NCI-H1417 (cell line): ENCODE results near the gene MRPS35.

Experiments
- DNase-seq, 3 experiments: peaks; one replicate each; lab custom pipeline; 2025; lab: John Stamatoyannopoulos, UW

The MRPS35 gene

GRCh38 chr12:27710592-27711316 lies at the start of gene MRPS35:
Gene MRPS35 (plus strand): TSS chr12:27710832. CDS start chr12:27710844, 12 bp downstream.
- peak; percentile 86 to 95 (median 94) for DNase-seq

DNA sequence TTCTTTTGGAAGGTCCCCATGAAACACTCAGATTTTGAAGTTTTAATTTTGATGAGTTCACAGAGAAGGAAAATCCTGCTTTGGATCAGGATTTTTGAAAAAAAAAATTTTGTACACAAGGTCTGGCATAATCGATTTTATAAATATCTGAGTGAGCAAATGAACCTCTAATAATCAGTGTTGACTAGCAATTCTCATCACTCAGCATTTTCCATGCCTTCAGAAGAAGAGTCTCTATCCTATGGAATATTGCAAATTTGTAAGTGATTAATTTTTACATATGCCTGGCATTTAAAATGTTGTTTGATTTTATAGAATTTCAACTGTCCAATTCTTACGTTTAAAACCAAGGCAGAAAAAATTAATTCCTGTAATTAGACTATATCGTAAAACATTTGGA lies 44.9 kb upstream of the MRPS35 start:
- no peak for DNase-seq

DNA sequence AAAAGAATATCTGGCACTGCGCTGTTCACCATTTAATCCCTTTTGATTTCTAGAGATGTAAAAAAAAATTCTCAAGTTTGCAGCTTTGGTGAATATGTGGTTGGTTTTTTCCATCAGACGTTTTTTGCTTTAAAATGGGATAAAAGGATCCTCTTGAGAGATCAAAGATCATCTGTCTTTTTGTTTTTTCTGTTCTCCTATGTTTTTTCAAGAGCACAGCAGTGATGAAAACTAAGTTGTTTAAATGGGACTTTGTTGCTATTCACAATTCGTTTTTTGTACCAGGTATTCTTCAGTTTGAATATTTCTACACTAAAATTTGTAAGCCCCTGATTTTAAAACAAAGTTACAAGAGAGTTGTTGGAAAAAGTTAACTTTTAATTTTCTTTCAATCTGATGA lies 44.1 kb upstream of the MRPS35 start:
- DNase-seq, result no peak

GRCh38 chr12:27667540-27667939 lies 43.1 kb upstream of the MRPS35 start:
- no peak for DNase-seq

- DNase-seq, result no peak
Measured at GRCh38 chr12:27672051-27672450, 38.6 kb upstream of the MRPS35 start.

GRCh38 chr12:27672643-27673042 lies 38.0 kb upstream of the MRPS35 start:
- no peak for DNase-seq

GRCh38 chr12:27673101-27673718 lies 37.4 kb upstream of the MRPS35 start:
- DNase-seq, result no peak

- peak in 1 of 3 experiments; percentile 28 for DNase-seq
Measured at GRCh38 chr12:27674989-27675388, 35.6 kb upstream of the MRPS35 start.

DNA sequence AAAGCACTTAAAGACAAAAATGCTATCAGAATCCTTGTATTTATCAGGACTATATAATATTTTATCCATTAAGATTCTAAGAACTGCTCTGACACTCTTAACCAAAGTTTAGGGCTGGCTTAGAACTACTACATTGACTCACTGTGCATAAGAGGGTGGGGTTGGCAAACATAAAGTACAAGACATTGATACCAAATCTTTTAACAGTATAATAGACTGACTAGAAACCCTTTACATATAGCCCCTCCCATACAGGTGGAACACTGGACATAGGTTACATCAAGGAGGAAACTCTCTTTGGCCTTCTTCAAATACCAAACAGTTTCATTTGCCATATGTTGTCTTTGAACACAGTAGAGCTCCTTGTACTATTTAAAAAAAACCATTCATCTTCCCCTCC lies 30.0 kb upstream of the MRPS35 start:
- DNase-seq, result no peak

DNA sequence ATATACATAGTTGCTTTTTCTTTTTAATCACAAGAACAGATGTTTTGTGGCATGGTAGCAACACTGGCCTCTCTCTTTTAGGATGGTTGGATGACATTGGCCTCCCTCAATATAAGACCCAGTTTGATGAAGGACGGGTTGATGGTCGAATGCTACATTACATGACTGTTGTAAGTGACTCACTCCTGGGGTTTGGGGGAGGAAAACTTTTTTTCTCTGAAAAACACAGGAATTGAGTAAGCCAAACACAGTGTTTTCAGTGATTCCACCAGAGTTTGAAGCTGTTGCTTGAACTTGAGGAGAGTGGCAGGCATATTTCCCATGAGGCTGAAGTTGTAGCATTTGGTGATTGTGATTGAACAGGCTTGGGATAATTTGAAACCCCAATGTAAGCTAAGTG lies 28.1 kb upstream of the MRPS35 start:
- no peak for DNase-seq

DNA sequence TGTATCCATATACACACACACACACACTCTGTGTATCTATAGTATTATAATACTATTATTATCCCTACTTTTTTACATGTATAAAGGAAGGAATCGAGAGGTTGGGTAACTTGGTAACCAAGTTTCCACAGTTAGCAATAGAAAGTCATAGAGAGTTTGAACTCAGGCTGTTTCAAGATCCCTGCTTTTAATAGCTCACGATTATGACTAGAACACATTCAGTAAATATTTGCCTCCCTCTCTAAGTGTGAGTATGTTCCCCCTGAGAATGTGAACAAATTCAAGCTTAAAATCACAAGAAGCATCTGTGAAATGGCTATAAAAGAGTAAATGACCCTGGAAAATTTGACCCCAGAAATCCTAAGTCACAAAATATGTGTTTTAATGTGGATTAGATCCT lies 25.4 kb upstream of the MRPS35 start:
- DNase-seq, result no peak

- no peak for DNase-seq
Measured at GRCh38 chr12:27686147-27686546, 24.5 kb upstream of the MRPS35 start.

DNA sequence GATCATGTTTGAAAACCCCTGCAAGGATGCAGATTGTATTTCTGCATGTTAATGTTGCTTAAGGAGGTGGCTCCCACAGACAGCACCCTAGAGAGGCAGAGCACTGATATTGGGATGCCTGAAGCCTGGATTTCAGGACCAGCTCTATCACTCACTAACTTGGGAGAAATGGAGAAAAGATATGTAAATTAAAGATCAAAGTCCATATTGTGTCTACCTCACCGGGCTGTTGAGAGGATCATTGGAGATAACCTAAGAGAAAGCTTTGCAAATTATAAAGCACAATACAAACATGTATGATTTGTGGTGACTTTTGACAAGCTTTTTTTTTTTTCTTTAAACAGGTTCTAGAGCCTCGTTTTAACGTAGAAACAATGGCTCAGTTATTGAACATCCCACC lies 22.0 kb upstream of the MRPS35 start:
- no peak for DNase-seq

DNA sequence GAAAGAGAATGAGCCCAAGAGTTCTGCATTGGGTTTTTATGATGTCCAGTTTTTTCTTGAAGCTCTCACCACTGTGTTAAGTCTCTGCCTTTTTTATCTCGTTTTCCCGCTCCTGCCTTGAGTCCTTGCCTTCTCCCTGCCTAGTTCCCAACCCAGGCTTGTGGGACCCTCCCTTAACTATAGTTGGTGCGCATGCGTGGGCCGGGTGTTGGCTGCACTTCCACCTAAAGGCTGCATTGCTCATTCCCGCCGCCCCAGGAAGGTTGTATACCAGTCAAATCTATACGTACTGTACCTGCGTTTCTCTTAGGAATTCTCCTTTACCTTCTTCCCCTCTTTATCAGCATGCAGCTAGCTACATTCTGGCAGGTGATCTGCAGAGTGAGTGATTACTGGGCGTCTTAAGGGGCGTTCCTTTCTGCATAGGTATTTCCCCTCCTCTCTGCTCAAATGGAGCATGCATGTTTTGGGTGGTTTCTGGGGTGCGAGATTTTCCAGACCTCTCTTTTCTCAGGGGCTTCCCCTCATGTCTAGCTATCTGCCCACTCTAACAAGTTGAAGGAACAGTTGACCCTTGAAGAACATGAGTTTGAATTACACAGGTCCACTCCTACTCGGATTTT lies 21.0 kb upstream of the MRPS35 start:
- no peak for DNase-seq

- DNase-seq, result no peak
Measured at GRCh38 chr12:27693403-27693802, 17.2 kb upstream of the MRPS35 start.

DNA sequence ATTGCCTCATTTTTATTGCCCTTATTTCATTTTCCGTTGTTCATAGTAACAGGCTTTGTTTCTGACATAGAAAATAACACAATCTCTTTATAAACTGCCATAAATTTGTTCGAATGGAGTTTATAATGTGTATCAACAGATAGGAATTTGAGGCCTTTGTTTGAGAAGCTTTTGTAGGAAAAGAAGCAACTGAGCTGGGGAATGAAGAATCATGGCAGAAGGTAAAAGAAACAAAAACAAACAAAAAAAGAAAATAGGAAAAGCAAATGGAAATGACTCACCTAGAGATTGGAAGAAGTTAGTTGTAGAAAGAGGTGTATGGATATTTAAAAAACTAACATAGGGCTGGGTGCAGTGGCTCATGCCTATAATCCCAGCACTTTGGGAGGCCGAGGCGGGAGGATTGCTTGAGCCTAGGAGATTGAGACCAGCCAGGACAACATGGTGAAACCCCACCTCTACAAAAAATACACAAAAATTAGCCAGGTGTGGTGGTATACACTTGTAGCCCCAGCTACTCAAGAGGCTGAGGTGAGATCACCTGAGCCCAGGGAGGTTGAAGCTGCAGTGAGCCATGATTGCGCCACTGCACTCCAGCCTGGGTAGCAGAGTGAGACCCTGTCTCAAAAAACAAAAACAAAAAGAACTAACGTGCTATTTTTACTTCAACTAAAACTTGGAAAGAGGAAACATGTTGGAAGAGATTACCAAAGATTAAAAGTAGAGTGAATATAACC lies 14.9 kb upstream of the MRPS35 start:
- DNase-seq, result no peak

DNA sequence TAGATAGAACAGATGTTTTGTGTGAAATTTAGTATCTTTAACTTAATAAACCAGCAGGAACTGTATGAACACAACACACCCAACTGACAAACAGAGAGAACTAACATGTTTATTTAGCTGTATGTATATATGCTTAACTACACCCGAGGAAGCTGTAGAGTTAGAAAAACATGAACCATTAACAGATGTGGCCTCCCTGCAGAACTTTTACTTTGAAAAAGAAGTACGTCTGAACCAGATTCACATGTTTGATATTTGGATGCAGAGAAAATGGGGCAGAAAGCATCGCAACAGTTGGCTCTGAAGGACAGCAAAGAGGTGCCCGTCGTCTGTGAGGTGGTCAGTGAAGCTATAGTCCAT lies 14.4 kb upstream of the MRPS35 start, which contains the start of gene REP15:
REP15 (plus strand) TSS at position 155 of the 360 bp plus-strand sequence; CDS start at position 271, 116 bp downstream.
- no peak for DNase-seq

GRCh38 chr12:27696864-27697564 lies 13.6 kb upstream of the MRPS35 start:
- no peak for DNase-seq

DNA sequence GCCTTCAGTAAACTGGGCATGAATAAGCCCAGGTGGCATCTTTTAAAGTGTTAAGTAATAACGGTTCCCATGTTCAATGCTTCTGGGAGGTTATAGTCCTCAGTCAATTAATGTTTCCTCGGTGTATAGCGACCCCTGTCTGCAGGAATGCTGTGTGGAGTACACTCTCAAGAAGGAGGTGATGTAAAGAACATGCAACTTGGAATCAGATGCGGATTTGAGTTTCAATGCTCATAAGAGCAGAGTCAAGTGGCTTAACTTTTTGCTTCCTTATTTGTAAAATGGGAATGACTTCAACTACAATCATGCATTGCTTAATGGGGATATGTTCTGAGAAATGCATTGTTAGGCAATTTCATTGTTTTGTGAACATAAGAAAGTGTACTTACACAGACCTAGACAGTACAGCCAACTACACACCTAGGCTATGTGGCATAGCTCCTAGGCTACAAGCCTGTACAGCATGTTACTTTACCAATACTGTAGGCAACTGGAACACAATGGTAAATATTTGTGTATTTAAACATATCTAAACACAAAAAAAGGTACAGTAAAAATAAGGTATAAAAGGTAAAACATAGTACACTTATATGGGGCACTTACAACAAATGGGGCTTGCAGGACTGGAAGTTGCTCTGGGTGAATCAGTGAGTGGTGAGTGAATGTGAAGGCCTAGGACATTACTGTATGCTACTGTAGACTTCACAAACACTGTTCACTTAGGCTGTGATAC lies 6.7 kb upstream of the MRPS35 start:
- peak; percentile 44 to 79 (median 61) for DNase-seq

DNA sequence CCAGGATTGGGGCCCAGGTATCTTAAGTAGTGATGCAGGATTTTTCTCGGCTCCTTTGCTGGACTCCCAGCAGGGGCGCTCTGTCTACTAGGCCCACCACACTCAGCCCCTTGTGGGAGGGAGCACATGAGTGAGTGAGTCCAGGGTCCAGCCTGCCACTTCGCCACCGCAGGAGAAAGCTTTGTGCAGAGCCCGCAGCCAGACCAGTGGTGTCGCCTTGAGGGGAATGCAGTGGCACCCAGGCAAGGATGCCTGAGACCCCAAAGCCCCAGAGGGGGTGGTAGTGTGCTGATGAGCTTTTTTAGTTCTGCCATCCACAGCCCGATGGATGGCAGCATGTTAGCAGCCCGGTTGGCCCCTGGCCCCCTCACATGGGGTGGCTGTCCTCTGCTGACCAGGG lies 5.4 kb upstream of the MRPS35 start:
- DNase-seq, result no peak

DNA sequence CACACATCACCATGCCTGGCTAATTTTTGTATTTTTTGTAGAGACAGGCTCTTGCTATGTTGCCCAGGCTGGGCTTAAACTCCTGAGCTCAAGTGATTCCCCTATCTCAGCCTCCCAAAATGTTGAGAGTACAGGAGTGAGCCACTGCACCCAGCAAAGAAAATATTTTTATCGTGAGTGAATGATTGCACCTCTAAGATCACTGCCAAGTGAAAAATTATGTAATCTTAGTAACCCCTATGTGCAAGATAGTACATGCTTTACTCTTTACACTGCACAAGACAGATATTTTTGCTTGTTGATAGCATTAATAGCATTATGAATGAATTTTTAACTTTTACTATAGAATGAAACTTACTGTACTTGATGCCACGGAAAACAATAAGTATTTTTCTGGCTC lies 3.4 kb upstream of the MRPS35 start:
- DNase-seq, result no peak
